MV-4-11 (cell line): ENCODE data around the gene TNXB.
"Not testable (repeated sequence)": the region's sequence is repeated elsewhere in the genome, so short reads cannot be mapped to it uniquely, and the experiment has no call there.

Experiments used
- DNase-seq: peaks from one replicate; lab custom pipeline; 2025; lab: John Stamatoyannopoulos, UW

TNXB gene

GRCh38 chr6:32037598-32038524, 71.3 kb downstream of the TNXB start, which contains the start of gene CYP21A2:
Gene CYP21A2 (plus strand): TSS chr6:32038415. CDS start chr6:32038423, 8 bp downstream.
- DNase-seq: not testable (repeated sequence)

GRCh38 chr6:32037136-32037535, 72.0 kb downstream of the TNXB start:
- not testable (repeated sequence) for DNase-seq

- not testable (repeated sequence) for DNase-seq
Observed at GRCh38 chr6:32035283-32036013, 73.7 kb downstream of the TNXB start.

GRCh38 chr6:32029553-32029952, 79.6 kb downstream of the TNXB start:
- DNase-seq: not testable (repeated sequence)

GRCh38 chr6:32028631-32029030, 80.5 kb downstream of the TNXB start:
- not testable (repeated sequence) for DNase-seq

- not testable (repeated sequence) for DNase-seq
Observed at GRCh38 chr6:32022100-32022499, 87.0 kb downstream of the TNXB start.

GRCh38 chr6:32014547-32014946, 94.6 kb downstream of the TNXB start, which contains the start of gene C4B:
Gene C4B (plus strand): TSS chr6:32014795. CDS start chr6:32014846, 51 bp downstream.
- DNase-seq: not testable (repeated sequence)

GRCh38 chr6:32013738-32014137, 95.4 kb downstream of the TNXB start:
- DNase-seq: not testable (repeated sequence)

- DNase-seq: not testable (repeated sequence)
Observed at GRCh38 chr6:32012941-32013617, 96.1 kb downstream of the TNXB start.

GRCh38 chr6:32010856-32011530, 98.1 kb downstream of the TNXB start:
- not testable (repeated sequence) for DNase-seq

GRCh38 chr6:32009537-32009936, 99.6 kb downstream of the TNXB start:
- DNase-seq: not testable (repeated sequence)

GRCh38 chr6:32008616-32009015, 100.5 kb downstream of the TNXB start:
- not testable (repeated sequence) for DNase-seq

GRCh38 chr6:32008037-32008436, 101.1 kb downstream of the TNXB start:
- not testable (repeated sequence) for DNase-seq

- not testable (repeated sequence) for DNase-seq
Observed at GRCh38 chr6:32007086-32007485, 102.1 kb downstream of the TNXB start.

GRCh38 chr6:32005991-32006529, 103.1 kb downstream of the TNXB start:
- not testable (repeated sequence) for DNase-seq

GRCh38 chr6:32005538-32005880, 103.6 kb downstream of the TNXB start:
- DNase-seq: not testable (repeated sequence)

GRCh38 chr6:32004864-32005537, 104.1 kb downstream of the TNXB start:
- DNase-seq: not testable (repeated sequence)

GRCh38 chr6:32004393-32004792, 104.7 kb downstream of the TNXB start:
- DNase-seq: not testable (repeated sequence)

GRCh38 chr6:32003301-32003700, 105.8 kb downstream of the TNXB start:
- DNase-seq: not testable (repeated sequence)

- DNase-seq: not testable (repeated sequence)
Observed at GRCh38 chr6:32002546-32003268, 106.4 kb downstream of the TNXB start.
